ENCODE data around the gene IRF1. TPM values are rescaled to one million over a fixed set of nuclear protein-coding genes. Genes with fewer than 3 reads are reported as not detected.

Gene IRF1
- total RNA-seq, 2 donors from 2014 or later: 5.6 to 7.3 TPM

DNA sequence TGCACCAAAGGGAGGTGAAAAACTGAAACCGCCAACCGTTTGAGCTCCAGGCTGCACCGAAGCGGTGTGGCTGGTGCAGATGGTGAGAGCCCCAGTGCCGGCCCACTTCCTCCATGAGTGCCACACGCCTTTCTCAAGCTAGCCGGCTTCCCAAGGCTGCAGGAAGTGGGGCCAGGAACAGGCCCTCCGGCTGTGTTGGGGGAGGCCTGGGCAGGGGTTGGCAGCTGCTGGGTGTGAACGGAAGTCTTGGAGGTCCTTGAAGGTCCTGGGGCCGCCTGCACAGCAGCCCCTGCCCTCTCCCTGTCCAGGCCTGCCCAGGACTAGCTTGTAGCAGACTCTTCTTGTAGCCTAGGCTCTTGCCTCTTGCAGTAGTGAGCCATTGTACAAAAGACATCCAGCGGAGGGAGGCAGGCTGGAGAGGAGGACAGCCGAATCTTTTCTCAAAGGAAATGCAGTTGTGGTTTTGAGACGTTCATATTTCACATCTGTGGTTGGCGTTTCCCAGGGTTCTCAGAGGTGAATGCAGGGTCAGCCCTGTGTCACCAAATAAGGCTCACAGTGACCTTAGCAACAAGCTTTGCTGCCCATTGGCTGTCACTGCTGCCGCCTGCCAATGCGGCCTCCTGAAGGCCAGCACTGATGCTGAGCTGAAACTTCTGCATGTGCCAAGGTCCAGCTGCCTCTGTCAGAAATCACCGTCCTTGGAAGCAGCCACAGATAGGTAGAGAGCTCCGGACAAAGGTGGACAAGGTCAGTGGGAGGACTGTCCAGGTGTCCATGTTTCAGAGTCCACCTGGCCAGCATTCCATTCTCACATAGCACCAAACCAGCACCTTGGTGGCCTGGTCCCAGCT is 23.9 kb downstream of the IRF1 start:
- Histone ChIP-seq H3K36me3 (ENCODE audit: control insufficient read depth, insufficient read depth, low read length) (no peaks in the 10 kb centered on the region), H3K4me3 (ENCODE audit: low read length) (no peak overlapping the region), H3K27ac (ENCODE audit: low read depth, low read length) (no peak overlapping the region), H3K27me3 (ENCODE audit: control insufficient read depth, insufficient read depth, low read length, poor library complexity, severe bottlenecking) (no peaks in the 10 kb centered on the region), H3K9me3 (ENCODE audit: control insufficient read depth, low read length) (peaks cover 4% of the 10 kb centered on the region), H3K9ac (ENCODE audit: extremely low read depth, low read length, poor library complexity, severe bottlenecking) (no peak overlapping the region), H3K4me1 (ENCODE audit: control insufficient read depth, insufficient read depth, low read length) (no peaks in the 10 kb centered on the region)
- TF ChIP-seq, protein P1, sequence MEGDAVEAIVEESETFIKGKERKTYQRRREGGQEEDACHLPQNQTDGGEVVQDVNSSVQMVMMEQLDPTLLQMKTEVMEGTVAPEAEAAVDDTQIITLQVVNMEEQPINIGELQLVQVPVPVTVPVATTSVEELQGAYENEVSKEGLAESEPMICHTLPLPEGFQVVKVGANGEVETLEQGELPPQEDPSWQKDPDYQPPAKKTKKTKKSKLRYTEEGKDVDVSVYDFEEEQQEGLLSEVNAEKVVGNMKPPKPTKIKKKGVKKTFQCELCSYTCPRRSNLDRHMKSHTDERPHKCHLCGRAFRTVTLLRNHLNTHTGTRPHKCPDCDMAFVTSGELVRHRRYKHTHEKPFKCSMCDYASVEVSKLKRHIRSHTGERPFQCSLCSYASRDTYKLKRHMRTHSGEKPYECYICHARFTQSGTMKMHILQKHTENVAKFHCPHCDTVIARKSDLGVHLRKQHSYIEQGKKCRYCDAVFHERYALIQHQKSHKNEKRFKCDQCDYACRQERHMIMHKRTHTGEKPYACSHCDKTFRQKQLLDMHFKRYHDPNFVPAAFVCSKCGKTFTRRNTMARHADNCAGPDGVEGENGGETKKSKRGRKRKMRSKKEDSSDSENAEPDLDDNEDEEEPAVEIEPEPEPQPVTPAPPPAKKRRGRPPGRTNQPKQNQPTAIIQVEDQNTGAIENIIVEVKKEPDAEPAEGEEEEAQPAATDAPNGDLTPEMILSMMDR (conservative IDR thresholded peaks at IDR 0.05): no peak
- no peak overlapping the region for H3K27ac Mint-ChIP-seq
- peaks cover 2% of the 10 kb centered on the region for H3K27me3 Mint-ChIP-seq (ENCODE audit: insufficient read depth)
- 80 to 84% methylated on average over 10 to 18 of the region's 18 CpGs for WGBS, 2 experiments (ENCODE audit: insufficient coverage in 1 of 2, insufficient read length in 1 of 2)
- H3K4me3 Mint-ChIP-seq: no peak overlapping the region
- peaks cover 12% of the 10 kb centered on the region for H3K4me1 Mint-ChIP-seq
- H3K36me3 Mint-ChIP-seq (ENCODE audit: low read depth): no peaks in the 10 kb centered on the region
- peaks cover 9% of the 10 kb centered on the region for H3K9me3 Mint-ChIP-seq
- DNase-seq: no peak

DNA sequence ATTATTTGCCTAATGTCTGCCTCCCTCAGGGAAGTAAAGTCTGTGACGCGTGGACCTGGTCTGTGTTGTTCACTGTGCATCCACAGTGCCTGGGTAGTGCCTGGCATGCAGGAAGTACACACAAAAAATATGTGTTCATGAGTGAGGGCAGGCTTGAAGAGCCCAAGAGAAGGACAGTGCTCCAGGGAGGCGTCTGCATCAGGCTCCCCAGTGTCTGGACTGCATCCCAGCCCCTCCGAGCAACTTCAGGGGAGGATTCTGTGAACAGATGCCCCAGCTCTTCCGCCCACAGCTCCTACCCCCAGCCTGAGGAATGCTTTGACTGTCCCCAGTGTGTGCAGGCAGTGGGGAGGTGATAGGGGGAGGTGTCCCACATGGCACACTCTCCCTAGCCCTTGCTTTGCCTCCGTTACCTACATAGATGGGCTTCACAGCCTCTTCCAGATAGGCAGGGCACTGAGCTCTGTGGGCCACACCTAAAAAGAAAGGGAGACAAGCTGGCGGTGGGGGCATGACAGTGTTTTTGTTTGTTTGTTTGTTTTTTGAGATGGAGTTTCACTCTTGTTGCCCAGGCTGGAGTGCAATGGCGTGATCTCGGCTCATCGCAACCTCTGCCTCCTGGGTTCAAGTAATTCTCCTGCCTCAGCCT is 25.4 kb downstream of the IRF1 start:
- Histone ChIP-seq H3K27ac (ENCODE audit: low read depth, low read length) (no peak overlapping the region), H3K27me3 (ENCODE audit: control insufficient read depth, insufficient read depth, low read length, poor library complexity, severe bottlenecking) (no peaks in the 10 kb centered on the region), H3K9ac (ENCODE audit: extremely low read depth, low read length, poor library complexity, severe bottlenecking) (no peak overlapping the region), H3K4me1 (ENCODE audit: control insufficient read depth, insufficient read depth, low read length) (no peaks in the 10 kb centered on the region), H3K36me3 (ENCODE audit: control insufficient read depth, insufficient read depth, low read length) (no peaks in the 10 kb centered on the region), H3K9me3 (ENCODE audit: control insufficient read depth, low read length) (peaks cover 4% of the 10 kb centered on the region), H3K4me3 (ENCODE audit: low read length) (no peak overlapping the region)
- Mint-ChIP-seq H3K27me3 (ENCODE audit: insufficient read depth) (peaks cover 2% of the 10 kb centered on the region), H3K36me3 (ENCODE audit: low read depth) (no peaks in the 10 kb centered on the region), H3K27ac (no peak overlapping the region), H3K9me3 (peaks cover 9% of the 10 kb centered on the region), H3K4me1 (peaks cover 12% of the 10 kb centered on the region), H3K4me3 (no peak overlapping the region)
- 94 to 100% methylated on average over 4 to 10 of the region's 10 CpGs for WGBS, 2 experiments (ENCODE audit: insufficient coverage in 1 of 2, insufficient read length in 1 of 2)
- TF ChIP-seq, protein P1 (conservative IDR thresholded peaks at IDR 0.05): no peak
- no peak for DNase-seq

DNA sequence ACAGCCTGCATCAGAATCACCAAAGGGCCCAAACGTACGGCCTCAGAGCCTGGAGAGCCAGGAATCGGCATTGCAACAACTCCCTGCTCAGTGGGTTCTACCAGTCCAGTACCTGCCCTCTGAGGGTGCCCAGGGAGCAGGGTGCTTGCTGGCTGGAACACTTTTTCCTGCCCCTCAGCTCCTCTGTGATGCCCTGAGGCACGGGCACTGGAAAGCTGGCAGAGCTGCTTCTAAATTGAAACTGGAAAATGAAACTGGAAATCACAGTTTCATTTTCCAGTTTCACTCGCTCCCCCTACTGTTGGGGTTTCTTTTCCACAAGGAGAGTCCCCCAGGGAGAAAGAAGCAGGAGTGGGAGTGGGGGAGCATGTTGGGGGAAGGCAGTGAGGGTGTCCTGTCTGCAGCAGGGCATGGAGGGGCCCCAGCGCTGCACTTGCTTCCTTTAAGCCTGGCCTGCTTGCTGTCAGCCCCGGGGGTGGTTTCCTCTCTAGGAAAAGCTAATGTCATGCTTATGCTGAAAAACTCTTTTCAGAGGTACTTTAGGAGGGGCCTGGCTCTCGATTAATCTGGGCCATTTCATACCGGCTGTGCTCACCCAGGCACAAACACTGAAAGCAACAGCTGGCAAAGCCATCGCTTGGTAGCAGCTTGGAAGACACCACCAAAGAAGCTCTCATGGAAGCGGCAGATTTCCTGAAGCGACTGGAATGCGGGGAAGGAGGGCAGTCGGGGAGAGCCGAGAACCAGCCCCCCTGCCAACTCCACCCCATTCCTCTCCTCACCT is 26.2 kb downstream of the IRF1 start:
- no peaks in the 10 kb centered on the region for H3K36me3 Mint-ChIP-seq (ENCODE audit: low read depth)
- peaks cover 7% of the 10 kb centered on the region for H3K9me3 Mint-ChIP-seq
- whole genome bisulfite sequencing, 2 experiments (ENCODE audit: insufficient coverage in 1 of 2, insufficient read length in 1 of 2): 72 to 77% methylated on average over 8 to 15 of the region's 15 CpGs
- H3K36me3 ChIP-seq (ENCODE audit: control insufficient read depth, insufficient read depth, low read length): no peaks in the 10 kb centered on the region
- peak; percentile 73 for DNase-seq
- H3K4me1 Mint-ChIP-seq: peaks cover 12% of the 10 kb centered on the region
- H3K9me3 ChIP-seq (ENCODE audit: control insufficient read depth, low read length): peaks cover 4% of the 10 kb centered on the region
- no peaks in the 10 kb centered on the region for H3K4me1 ChIP-seq (ENCODE audit: control insufficient read depth, insufficient read depth, low read length)
- no peak overlapping the region for H3K4me3 ChIP-seq (ENCODE audit: low read length)
- H3K27me3 Mint-ChIP-seq (ENCODE audit: insufficient read depth): peaks cover 2% of the 10 kb centered on the region
- no peak overlapping the region for H3K9ac ChIP-seq (ENCODE audit: extremely low read depth, low read length, poor library complexity, severe bottlenecking)
- H3K27ac Mint-ChIP-seq: no peak overlapping the region
- no peak overlapping the region for H3K27ac ChIP-seq (ENCODE audit: low read depth, low read length)
- TF ChIP-seq, protein P1 (conservative IDR thresholded peaks at IDR 0.05): no peak
- no peaks in the 10 kb centered on the region for H3K27me3 ChIP-seq (ENCODE audit: control insufficient read depth, insufficient read depth, low read length, poor library complexity, severe bottlenecking)
- H3K4me3 Mint-ChIP-seq: no peak overlapping the region

All from endodermal cell (in vitro differentiated cells).